ENCODE measurements around the gene ERBB4. TPM values are rescaled to one million over a fixed set of nuclear protein-coding genes. Genes with fewer than 3 reads are reported as not detected.

The ERBB4 gene
- total RNA-seq, 1 donor from 2014 or later: 10.2 TPM

DNA sequence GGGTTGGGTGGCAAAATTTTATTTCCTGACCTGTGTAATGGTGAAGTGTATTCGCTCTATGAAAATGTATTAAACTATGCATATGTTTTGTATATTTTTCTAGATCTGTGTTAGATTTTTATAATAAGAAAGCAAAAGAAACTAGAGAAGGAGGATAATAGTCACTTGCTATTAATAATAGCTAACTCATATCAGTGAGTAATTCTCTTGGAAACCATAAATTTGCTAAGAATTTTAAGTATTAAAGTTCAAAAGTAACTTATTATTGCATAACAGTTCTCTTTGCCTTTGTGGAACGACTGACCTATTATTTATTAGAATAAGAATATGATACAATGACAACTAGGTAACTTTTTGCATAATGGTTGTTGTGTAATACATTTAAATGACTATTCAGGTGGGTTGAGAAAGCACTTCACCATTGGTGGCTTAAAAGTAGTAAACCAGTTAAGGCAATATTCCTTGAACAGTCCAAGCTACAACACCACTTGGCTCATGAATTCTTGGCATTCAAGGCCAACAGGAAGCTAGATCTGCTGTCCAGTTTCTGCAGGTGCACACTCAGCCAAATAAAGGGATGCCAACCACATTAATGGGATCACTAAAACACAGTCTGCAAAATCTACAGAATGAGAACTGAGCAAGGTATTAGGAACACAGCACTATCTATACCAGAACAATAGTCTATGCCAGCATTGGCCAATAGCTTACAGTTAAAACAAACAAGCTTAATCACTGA is 1060.9 kb downstream of the ERBB4 start:
- DNase-seq (ENCODE audit: low spot score): no peak

DNA sequence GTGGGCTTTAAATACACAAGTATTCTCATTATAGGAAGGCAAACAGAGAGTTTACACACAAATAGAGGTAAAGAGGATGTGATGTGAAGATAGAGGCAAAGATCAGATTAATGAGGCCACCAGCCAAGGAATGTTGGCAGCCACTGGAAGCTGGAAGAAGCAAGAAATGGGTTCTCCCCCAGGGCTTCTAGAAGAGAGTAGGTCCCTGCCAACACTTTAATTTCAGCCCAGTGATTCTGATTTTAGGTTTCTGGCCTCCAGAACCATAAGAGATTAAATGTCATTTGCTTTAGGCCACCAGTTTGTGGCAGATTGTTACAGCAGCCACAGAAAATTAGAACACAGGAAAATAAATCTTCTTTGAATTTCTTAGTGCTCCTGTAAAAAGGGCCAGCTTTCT is 1065.5 kb downstream of the ERBB4 start:
- no peak for DNase-seq (ENCODE audit: low spot score)

- DNase-seq (ENCODE audit: low spot score): no peak
These were observed 1068.9 kb downstream of the ERBB4 start for GRCh38 chr2:211469664-211470059.

- no peak for DNase-seq (ENCODE audit: low spot score)
These were observed 1069.5 kb downstream of the ERBB4 start for GRCh38 chr2:211468877-211469663.

GRCh38 chr2:211468217-211468616 is 1070.4 kb downstream of the ERBB4 start:
- no peak for DNase-seq (ENCODE audit: low spot score)

DNA sequence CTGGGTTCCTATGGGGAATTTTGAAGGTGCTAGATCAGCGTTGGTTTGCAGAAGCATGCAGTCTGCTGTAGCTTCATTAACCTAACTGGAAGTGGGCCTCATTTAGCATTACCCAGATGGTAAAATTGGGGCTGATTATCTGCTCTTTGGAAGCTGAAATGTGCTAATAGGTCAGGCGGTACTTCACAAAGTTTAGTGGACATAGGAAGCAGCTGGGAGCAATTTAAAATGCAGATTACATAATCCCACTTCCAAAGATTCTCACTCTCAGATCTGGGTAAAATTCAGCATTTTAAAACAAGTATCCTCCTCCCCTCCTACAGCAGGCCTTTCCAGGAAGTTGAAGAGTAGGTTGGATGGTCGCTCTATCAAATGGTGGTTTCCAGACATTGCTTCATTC is 1075.2 kb downstream of the ERBB4 start:
- no peak for DNase-seq (ENCODE audit: low spot score)

DNA sequence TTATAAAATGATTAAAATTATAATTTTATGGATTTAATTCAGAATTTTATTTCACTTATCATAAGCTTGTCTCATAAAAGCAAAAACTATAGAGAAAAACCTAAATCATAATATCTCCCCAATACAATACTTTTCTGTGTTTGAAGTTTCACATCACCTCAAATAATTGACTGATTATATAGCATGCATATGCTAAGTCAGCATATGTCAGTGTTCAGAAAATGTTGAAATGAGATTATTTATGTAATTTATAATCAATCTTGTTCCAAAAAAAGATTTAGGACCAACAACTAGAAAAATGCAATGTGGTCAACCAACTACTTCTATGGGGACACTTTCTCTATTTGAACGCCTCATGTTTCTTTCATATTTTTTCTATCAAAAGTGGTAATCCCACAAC is 1079.6 kb downstream of the ERBB4 start:
- DNase-seq (ENCODE audit: low spot score): no peak

DNA sequence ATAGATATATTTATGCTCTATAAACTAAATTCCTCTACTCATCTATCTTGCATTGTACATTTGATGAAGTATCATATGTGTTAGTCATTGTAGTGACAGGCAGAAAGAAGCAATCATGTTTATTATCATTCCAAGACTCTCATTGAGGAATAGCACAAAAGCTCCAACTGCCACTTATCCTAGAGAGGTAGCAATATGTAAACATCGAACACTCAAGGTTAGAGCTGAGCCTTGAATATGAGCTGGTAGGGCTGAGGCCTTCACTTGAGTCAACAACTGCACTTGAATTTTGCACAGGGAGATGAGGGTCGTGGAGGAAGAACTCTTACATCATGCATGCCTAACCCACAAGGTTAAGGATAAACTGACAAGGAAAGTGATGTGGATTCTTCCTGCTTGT is 1081.3 kb downstream of the ERBB4 start:
- DNase-seq (ENCODE audit: low spot score): no peak

GRCh38 chr2:211455216-211455841 is 1083.3 kb downstream of the ERBB4 start:
- DNase-seq (ENCODE audit: low spot score): peak; percentile 44

DNA sequence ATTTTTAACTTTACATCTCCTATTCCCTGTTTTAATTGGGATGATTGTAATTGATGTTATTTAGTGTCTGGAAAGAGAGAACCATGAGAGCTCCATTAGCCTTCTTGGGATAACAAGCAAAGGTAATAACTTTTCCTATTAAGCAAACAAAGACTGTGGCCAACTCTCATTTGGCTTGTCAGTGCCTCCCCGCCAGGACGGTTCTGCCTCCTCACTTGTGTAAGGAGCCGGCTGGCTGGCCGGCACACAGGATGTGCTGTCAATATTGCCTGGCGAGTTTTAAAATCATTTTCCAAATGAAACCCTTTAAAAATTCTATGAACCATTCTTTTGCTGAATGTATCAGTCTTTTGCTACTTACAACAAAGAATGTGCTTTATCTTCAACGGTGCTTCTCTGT is 1083.9 kb downstream of the ERBB4 start:
- DNase-seq (ENCODE audit: low spot score): no peak

DNA sequence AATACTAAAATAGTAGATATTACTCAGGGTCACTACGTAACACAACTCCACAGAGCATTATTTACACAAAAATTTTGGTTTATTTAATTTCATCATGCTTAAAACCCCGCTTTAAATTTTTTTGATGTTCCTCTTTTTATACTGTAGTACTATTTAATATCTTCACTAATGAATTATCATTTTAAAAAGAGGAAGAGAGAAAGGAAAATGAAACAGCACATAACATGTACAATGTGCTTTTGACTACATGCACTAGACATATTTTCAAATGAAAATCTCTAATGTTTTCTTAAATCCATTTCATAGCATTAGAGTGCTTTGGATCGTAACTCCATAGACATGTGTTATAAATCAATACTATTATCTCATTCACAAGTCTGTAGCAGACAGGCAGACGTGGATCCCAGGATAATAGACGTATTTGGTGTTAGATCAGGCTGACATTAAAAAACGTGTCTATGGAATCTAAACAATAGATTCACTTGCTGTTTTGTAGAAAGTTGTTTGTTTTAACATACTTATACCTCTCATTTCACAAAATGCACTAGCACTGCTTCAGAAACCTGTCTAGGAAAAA is 1085.2 kb downstream of the ERBB4 start:
- DNase-seq (ENCODE audit: low spot score): no peak

- DNase-seq (ENCODE audit: low spot score): no peak
These were observed 1087.0 kb downstream of the ERBB4 start for GRCh38 chr2:211451642-211452041.

DNA sequence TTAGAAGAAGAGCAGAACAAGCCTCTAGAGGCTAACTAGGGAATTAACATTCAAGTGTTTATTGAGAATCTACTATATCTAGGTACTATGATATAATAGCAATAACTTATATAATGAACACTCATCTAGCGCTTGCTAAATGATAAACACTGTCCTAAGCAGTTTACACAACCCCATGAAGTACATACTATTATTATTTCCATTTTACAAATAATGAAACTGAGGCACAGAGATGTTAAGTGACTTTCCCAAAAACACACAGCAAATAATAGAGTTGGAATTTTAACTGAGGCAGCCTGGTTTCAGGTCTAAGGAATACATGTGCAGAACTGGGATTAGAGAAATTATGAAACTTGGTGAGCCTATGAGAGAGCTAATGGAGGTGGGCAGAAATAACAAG is 1088.8 kb downstream of the ERBB4 start:
- DNase-seq (ENCODE audit: low spot score): no peak

DNA sequence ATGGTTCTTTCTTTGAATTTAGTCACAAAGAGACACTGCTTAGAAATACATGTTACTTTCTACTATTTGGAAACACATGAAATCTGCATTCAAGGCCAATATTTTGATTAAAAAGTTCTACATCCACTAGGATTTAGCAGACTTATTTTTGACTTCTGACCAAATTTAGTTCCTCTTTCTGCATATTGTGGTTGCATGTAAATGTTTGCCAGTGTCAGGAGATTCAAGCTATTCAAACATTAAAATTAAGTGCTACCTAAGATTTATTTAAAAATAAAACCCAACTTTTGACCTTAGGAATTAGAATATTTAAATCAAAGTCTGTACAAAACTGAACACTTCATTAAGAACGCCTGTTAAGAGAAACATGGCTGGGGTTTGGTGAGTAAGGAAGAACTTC is 1091.1 kb downstream of the ERBB4 start:
- no peak for DNase-seq (ENCODE audit: low spot score)

DNA sequence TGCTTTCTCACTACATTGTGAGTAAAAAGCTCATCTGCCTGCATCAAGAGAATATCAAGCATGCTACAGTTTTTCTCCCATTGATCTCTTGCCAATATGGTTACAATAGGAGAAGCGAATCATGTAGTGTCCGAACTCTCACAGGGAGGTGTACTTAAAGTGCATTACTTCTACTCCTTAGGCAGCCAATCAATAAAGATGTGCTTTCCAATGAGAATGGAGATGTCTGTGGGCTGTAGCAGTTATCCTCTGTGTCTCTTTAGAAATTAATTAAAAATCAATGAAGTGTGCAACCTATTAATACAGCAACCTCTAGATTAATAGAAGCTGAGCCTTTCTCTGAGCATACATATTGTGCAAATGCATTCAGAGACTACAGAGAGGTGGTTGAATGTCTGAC is 1098.5 kb downstream of the ERBB4 start:
- no peak for DNase-seq (ENCODE audit: low spot score)

- no peak for DNase-seq (ENCODE audit: low spot score)
These were observed 1099.6 kb downstream of the ERBB4 start for GRCh38 chr2:211439011-211439410.

GRCh38 chr2:211437396-211437795 is 1101.2 kb downstream of the ERBB4 start:
- DNase-seq (ENCODE audit: low spot score): no peak

DNA sequence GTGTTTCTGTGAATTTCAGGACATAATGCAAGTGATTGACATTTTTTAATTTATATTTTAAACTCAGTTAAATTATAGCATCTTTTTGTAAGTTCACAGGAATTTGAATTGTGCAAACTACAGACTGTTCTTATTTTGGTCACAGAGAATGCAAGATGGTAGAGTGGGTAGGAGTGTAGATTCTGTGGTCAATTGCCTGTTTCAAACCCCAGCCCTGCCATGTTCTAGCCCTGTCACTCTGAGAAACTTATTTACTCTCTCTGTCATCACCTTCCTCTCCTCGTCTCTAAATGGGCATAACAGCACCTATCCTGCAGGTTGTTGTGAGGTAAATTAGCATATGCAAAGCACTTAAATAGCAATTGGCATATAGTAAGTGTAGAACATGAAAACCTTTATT is 1102.4 kb downstream of the ERBB4 start:
- DNase-seq (ENCODE audit: low spot score): no peak

DNA sequence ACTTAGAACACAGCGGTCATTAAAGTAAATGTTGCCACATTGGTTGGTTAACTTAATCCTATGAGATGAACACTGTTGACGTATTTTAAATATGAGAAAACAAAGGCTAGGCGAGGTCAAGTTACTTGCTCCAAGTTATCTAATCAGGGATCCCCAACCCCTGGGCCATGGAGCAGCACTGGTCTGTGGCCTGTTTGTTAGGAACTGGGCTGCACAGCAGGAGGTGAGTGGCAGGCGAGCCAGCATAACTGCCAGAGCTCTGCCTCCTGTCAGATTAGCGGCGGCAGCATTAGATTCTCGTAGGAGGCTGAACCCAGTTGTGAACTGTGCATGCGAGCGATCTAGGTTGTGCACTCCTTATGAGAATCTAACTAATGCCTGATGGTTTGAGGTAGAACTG is 1103.3 kb downstream of the ERBB4 start:
- DNase-seq (ENCODE audit: low spot score): no peak

DNA sequence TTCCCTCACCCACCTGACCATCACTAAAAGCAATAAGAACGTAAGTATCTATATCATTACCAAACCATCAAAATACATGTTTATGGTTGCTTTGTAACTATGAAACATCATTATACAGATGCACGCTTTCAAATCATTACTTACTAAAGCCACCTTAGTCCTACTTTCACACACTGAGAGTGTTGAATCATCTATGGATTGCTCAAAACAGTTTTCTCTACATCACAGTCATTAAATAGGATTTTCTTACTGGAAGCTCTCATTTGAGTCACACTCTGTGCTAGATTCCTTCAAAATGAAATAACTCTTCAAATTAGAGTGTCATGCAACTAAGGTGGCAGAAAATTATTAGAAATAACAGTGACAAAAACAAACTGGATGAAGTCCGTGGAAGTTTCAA is 1103.8 kb downstream of the ERBB4 start:
- no peak for DNase-seq (ENCODE audit: low spot score)

DNA sequence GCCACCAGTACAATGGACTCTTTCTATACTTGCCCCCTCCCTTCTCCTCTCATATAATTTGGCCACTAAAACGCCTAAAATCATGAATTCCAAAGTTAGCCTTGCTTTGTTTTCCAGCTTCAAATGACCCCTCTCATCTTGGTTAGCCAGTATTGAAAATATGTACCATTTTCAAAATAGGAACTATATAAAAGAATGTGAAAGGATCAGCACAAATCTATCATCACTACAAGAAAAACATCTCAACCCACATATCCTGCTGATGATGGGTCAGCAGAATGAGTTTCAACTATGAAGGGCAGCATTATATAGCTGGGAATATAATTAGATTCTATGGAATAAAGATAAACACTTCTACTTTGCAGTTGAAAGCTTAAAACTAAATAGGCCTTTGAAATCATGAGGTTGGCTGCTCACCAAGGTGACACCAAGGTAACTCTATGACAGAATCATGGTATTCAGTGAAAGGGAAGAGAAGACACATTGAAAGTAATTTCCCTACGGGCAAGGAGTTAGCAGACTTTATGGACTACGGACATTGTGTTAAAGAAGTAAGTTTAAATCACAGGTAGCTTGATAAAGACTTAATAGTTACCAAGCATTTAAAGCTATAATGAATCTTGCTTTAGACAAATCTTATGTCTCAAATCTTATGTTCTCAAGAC is 1109.2 kb downstream of the ERBB4 start:
- no peak for DNase-seq (ENCODE audit: low spot score)

DNA sequence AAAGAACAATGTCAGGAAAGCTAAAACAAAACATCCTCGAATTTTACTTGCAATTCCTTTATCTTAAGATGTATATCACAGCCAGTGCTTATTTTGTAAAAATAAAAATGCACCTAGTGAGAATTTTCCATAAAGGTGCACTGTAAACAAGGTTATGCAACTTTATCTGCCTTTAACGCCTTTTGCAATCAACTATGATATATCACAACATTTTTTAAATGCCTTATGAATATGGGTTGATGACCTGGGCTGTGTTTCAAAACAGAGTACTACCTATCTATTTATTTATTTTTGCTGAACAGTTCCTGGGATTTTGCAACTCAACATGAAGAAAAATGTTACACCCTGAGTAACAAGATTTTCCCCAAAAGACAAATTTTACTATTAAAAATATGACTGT is 1112.4 kb downstream of the ERBB4 start:
- DNase-seq (ENCODE audit: low spot score): no peak

Data from ureter (tissue), 1 donor.